SW 1271 (cell line): ENCODE data around the gene ZNHIT2.
A peak's percentile ranks its signal among the peaks of the same experiment; 100 is the strongest.

Experiments used
- DNase-seq, 2 experiments: peaks; one replicate each; lab custom pipeline; 2025; lab: John Stamatoyannopoulos, UW

Gene ZNHIT2

DNA sequence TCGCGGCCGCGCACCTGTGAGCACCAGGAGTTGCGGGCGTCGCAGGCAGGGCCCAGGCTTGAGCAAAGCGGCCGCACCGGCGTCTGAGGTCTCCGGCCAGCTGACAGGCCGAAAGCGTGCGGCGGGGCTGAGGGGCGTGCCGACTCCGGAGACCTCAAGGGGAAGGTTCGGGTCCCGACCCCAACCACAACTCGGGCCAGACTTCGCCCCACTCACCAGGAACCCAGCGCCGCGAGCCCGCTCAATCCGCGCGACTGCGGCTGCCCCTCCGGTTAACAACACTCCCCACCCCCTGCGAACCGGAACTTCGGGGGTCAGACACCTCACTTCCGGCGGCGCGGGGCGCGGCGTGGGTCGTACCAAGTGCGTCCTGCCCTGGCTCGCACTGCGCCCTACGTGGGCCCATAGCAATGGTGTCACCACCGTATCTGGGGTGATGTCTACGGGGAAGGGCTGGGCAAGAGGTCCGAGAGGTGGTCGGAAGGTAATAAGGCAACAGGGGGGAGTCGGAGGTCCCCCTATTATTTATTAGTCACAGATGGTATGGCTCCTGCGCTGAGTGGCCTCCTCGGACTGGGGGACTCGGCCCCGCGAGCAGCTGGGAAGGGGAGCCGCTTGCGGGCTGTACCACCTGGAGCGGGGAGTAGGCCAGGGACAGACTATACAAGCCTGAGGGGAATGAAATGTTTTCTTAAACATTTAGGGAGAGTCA is 16.9 kb upstream of the ZNHIT2 start, which contains the start of gene SYVN1:
Gene SYVN1 (minus strand): TSS at position 280 of the 712 bp plus-strand sequence. CDS start 918 bp downstream, outside the sequence.
- peak; percentile 65 to 93 for DNase-seq

DNA sequence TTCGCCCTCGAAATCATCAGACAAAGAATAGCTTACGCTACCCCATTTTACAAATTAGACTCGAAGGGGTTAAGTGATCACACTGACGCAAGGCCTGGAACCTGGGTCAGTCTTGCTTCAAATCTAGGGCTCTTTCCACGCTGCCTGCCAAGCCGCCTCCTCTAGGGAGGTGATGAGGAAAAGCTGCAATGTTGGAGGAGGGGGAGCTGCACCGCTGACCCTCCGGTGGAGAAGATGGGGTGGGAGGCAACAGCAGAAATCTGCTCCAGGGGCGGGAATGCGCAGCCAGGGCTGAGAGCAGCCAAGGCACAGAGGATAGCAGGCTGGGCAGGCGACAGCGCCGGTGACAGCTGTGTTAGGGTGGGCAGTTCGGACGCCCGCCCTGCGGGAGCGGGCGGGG is 16.2 kb upstream of the ZNHIT2 start:
- no peak for DNase-seq

DNA sequence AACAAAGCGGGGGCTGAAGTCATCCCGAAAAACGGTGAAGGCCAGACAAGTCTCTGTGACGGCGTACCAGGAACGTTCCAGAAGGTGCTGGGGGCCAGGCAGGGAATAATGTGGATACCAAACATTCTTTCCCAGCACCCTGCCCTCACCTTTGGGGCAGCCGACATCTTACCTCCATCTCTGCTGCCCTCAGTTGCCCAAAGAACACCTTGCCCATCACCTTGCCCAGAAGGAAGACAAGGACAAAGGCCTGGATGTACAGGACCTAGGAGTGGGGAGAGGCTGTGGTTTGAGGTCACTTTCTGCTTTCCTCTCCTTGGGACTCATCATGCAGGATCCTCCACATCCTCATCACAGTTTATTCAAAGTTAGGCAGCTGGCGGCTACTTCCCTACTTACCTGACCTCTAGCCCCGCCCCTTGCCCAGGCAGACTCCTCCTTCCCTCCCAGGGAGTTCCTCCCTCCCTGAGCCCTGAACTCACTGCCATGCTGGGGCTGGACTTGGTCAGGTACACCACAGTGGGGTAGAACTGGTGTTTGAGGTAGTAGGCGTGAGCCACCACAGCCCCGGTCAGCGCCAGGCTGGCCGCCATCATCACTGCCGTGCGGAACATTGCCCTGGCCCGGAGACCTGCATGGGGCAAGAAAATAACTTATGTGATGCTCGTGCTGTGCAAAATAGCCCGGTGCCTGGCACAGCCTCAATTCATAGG is 15.6 kb upstream of the ZNHIT2 start:
- no peak for DNase-seq

DNA sequence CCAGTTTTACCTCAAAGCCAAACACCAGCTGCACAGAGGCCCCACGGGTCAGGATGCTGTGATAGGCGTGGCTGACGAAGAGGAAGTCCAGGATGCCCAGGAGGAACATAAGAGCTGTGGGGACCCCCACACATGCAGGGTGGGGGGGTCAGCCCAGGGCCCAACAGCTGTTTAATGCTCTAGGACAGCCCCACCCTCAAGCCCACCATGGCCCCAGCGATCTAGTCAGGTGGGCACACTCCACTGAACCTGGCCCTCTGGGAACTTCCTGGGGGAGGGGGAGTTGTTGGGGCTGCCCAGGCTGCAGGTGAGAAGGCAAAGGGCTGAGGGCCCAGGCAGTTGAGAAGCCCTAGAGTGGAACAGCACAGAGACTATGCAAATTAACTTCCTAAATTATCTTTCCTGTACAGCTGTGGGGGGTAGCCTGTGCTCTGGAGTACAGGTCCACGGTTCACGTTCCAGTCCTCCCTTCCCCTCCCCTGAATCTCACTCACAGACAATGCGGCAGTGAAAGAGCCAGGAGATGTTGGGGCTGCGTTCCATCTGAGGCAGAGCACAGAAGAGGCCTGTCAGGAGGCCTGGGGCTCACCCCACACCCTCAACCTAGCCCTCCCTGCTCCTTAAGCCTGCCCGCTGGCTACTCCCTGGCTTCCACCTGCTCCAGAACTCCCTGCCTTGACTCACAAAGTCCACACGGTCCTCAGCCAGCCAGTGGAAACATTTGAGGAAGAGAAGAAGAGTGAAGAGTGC is 14.9 kb upstream of the ZNHIT2 start:
- no peak for DNase-seq

DNA sequence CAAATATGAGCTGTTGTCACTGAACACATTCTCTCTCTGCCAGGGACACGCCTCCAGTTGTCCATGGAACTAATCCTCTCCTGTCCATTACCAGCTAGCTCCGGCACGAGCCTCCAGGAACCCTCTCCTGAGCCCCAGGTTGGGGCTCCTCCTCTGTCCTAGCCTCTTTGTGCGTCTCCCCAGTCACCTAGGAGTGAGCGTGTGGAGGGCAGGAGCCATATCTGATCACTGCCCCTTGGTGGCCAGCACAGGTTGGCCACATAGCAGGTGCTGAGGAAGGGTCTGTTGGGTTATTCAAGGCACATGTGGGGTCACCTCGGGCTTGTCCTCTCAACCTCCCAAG is 14.4 kb upstream of the ZNHIT2 start:
- no peak for DNase-seq

DNA sequence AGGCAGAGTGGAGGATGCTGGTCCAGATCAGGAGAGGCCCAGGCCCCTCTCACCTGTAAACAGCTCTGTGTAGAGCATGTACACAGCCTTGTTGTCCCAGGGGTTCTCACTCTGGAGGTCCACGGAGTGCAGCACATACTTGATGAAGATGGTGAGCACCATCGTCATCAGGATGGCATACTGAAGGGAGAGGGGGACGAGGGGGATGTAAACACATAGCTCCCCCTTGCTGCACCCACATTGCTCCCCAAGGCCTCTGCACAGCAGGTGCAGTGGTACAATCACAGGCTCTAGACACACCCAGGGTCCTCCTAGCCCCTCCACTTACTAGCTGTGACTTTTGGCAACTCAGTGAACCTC is 13.9 kb upstream of the ZNHIT2 start:
- DNase-seq: no peak

DNA sequence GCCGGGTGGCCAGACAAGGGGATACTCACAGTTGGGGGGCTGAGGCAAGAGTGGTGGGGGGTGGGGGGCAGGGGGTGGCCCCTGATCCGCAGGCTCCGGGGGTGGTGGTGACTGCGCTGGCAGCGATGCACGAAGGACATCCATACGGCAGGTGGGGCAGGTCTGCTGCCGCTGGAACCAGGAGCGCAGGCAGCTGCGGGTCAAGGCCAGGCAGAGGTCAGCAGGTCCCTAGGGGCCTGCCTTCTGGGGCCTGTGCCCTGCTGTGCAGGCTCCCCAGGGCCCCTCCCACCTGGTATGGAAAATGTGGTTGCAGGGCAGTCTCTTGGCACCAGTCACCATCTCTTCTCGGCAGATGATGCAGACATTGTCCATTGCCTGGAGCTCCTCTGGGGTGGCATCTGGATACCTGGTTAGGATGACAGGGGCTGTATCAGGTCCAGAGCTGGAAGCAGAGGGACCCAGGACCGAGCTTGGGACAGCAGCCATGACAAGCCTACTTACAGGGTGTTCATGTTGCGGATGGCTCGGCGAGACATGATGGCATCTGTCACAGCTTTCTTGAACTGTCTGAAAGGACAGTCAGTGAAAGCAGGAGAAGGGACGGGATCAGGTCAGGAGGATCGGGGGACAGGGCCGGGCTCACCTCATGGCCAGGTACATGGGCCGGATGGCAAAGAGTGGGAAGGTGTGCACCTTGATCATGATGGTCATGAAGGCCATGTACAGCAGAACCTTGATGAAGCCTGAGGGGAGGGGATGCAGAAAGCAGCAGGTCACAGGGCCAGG is 13.3 kb upstream of the ZNHIT2 start:
- DNase-seq: no peak

DNA sequence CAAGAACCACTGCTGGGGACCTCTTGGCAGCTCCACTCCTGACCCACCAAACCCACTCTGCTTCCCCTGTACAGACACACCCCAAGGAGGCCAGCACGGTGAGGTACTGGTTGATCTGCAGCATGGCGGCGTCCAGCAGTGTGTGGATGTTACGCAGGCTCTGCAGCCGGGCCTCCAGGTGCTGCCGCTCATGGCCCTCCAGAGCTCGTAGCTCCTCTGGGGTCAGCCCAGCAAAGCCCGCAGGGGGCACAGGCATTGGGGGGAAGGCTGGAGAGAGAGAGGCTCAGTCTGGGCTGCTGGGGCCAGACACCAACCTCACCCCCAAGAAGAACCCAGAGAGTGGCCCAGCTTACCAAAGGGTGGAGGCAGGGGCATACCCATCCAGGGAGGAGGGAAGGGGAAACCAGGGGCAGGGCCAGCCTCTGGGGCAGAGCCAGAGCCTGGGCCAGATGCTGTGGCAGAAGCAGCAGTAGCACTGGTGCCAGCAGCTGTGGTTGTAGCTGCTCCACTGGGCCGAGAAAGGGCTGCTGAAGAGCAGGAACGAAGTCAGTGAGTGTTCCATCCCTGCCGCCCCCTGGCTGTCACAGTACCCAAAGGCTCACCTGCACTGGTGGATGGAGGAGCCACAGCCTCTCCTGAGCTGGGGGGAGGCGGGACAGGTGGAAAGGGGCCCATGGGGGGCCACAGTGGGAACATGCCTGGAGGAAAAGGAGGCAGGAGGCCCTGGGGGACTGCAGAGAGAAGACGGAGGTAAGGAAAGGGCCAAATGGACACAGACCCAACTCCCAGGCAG is 12.3 kb upstream of the ZNHIT2 start:
- no peak for DNase-seq

DNA sequence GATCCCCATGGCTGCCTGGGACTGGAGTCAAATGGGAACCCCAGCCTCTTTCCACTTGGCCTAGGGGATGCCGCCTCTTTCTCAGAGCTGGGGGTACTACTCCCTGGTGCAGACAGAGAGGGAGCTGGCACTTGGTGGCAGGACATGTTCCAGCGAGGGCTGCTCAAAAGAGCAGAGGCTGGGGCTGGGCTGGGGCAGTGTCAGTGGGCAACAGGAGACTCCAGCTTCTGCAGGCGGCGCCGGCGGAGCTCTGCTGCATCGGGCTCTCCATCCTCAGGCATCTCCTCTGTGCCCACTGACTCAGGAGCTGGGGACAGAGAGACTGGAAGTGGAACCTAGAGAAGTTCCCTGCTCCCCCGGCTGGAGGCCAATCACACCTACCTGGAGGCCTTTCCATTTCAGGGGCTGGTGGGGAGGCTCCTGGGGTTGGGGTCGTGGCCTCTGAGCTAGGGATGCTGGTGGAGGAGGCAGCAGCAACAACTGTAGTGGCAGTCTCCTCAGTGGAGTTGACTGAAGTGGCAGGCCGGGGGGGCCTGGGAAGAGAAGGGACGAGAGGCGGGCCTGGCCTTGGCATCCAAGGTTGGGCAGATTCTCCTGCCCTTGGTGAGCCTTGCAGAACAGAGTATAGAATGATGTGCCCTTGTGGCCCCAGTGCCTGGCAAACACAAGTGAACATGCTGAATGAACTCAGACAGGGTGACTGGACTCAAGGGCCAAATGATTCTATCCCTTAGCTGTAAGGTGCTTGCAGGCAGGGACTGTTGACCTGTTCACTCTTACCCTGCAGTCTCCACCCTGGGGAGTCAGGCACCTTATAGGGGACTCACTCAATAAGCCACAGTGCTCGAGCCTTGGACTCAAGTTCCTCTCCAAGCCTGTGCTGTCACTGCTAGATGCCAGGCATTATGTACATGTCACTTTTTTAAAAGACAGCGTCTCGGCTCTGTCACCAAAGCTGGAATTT is 11.0 kb upstream of the ZNHIT2 start:
- DNase-seq: no peak

DNA sequence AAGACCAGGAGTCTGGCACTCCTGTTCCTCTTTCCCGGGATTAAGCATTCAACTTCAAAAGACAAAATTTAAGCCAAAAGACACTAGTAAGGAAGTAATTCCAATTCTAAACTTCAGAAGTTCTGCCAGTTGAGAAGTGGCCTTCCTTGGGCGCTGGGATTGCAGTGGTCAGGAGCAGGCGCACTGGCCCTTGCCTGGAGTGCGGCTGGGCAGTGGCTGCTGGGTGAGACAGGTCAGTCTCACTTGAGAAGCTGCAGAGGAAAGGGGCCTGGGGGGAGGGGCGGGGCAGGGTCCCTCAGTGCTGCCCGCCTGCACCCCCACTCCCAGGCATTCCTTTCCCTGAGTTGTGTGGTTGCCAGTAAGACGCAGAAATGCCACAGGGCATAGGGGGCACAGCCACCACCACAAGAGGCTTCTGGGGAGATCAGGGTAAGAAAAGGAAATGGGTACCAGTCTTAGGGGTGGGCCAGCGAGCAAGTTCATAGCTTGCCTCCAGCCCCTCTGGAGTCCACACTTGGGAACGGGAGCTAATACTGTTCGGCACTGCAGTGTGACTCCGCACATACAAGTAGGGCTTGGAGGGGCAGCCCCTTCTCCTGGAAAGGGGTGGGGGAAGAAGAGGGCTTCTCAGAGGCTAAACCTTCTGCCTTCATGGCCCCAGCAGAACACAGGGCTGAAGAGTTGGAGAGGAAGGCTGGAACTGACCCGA is 10.1 kb upstream of the ZNHIT2 start:
- DNase-seq: no peak

DNA sequence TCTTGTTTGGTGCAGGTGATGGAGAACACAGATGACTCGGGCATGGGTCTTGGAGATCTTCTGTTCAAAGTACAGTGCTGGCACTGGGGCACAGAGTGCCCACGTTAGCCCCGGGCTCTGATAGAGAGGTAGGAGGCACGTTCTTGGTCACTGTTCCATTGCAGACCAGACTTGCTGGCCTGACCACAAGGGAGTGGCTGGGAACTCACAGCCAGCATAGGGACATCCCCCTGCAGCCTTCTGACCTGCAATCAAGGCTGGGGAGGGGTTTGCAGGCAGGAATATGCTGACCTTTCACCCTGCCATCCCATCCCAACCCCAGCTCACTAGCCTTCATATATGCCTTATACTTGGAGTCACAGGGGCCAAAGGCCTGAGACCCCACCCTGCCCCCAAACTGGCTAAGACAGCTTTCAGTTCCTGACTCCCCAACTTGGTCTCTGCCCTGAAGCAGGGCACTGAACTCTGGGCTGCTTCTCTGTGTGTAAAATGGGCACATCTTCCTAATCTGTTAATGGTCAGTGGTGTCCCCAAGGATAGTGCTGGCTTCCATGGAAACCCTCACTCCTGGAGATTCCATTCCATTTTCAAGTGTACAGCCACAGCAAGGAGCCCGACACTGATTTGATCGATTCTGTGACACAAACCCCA is 9.2 kb upstream of the ZNHIT2 start:
- no peak for DNase-seq

DNA sequence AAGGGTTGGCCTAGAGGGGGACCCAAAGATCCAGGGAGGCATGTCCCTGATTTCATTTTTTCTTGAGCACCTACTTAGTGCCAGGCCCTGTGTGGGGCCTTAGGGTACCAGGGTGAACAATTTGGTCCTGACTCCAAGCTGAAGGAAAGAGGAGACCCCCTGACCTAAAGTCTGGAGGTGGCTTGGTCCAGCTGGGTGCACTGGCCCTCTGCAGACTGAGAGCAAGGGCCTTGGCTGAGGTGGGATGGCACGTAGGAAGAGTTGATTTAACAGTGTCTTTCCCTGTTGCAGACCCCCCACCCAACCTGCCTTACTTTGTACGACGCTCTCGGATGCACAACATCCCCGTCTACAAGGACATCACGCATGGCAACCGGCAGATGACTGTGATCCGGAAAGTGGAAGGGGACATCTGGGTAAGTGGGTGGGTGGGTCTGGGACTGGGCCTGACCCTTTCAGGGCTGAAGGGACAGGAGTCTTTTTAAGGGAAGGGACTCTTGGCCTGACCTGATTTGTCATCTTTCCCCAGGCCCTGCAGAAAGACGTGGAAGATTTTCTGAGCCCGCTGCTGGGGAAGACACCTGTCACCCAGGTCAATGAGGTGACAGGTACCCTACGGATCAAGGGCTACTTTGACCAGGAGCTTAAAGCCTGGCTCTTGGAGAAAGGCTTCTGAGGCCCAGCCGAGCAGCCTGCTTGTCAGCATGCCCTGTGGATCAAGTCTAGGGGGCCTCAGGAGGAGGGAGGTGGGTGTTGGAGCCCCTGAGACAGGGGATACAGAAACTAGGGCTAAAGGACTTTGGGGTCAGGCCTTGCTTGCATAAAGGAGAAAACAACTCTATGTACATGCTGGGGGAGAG is 7.9 kb upstream of the ZNHIT2 start:
- DNase-seq: no peak

DNA sequence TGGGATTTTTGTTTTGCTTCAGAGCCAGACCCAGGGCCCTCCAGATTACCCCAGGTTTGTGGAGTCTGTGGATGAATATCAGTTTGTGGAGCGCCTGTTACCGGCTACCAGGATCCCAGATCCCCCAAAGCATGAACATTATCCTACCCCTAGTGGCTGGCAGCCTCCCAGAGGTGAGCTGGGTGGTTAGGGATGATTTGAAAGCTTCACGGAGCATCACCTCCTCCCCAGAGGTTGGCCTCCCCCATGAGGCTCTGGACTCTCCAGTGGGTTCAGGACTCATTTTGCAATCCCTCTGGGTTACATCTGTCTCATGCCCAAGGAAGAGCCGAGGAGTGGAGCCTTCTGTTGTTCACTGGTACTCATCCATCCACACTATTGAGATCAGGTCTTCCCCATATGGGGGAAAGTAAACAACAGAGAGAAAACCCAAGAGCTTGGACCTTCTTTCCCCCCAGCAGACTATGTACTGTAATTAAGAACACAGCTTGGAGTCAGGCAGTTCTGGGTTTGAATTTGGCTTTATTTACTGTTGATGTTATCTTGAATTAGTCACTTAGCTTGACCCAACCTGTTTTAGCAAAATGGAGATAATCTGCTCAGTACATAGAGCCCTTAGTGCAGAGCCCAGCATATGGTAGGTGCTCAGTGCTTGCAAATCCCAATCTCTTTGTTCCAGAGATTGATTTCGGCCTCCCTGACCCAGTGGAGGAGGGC is 7.1 kb upstream of the ZNHIT2 start:
- no peak for DNase-seq

DNA sequence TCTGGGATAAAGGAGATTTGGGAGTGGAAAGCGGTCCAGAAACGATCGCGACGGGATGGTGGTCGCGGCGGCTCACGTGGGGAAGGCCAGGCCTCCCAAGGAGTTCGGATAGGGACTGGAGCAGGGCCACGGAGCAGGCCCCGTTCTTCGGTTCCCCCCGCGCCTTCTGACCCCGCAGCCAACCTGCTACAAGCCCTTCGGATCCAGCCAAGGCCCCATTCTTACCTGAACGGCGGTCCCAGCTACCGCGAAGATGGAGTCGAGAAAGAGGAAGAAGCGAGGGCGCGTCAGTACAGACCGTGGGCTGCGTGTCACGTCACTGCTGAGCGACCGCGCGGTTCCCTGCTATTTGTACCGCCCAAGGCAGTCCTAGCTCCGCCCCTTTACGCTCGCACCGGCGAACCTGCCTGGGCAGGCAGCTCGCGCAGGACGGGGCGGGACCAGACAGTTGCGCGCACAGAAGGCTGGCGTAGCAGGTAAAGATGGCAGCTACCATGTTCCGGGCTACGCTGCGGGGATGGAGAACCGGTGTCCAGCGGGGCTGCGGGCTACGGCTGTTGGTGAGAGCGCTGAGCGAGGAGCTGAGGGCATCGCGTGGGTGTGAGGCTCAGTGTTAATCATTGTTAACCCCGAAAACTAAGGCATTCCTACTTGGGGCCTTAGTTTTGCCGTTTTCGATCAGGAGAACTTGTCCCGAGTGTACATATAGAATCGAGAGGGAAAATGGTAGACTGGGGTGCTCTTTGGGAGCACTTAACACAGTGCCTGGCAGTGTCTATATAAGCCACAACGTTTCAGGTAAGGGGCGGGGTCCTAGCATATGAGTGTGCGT is 4.6 kb upstream of the ZNHIT2 start, which contains the start of the genes FAU and MRPL49:
Gene FAU (minus strand): TSS at position 270 of the 832 bp plus-strand sequence. CDS start 321 bp downstream, outside the sequence.
Gene MRPL49 (plus strand): TSS at position 457 of the 832 bp plus-strand sequence. CDS start 26 bp downstream, at position 483.
- DNase-seq: peak; percentile 86 to 96

DNA sequence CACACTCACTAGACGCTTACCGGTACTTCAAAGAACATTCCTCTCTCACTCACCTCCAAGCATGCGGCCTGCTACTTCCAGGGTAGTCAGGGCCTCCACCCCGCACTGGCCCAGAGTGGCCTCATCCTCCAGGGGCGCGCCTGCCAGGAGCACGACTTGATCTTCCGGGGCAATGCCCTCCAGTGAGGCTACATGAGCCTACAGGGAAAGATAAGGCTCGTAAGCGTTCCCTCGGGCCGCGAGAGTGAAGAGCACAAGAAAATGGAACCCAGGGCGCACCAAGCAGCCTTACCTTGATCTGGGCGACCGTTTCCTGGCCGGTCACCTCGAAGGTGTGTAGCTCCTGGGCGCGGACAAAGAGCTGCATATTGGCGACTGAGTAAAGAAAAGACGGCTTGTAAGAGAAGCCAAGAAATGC is 4.0 kb upstream of the ZNHIT2 start:
- no peak for DNase-seq

DNA sequence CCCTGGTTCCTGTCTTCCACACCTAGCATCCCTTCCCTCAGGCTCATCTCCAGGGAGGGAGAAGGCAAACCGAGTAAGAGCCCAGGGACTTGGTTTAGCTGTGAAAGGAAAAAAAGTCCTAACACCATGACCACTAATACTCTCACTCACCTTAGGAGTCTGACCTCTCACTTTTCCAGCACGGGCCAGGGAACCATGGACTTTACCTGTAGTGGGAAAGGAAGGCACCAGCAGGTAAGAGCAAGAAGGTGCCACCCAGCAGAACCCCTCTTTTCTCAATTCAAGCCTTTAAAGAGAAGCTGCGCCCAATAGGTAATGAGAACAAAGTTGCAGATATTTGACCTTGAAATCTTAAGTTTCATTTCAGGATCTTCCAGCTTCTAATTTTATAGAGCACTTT is 3.3 kb upstream of the ZNHIT2 start:
- DNase-seq: no peak
